ENCODE measurements around the gene SLC22A1.
"Not testable (repeated sequence)": the region's sequence is repeated elsewhere in the genome, so short reads cannot be mapped to it uniquely, and the experiment has no call there.

Gene SLC22A1

DNA sequence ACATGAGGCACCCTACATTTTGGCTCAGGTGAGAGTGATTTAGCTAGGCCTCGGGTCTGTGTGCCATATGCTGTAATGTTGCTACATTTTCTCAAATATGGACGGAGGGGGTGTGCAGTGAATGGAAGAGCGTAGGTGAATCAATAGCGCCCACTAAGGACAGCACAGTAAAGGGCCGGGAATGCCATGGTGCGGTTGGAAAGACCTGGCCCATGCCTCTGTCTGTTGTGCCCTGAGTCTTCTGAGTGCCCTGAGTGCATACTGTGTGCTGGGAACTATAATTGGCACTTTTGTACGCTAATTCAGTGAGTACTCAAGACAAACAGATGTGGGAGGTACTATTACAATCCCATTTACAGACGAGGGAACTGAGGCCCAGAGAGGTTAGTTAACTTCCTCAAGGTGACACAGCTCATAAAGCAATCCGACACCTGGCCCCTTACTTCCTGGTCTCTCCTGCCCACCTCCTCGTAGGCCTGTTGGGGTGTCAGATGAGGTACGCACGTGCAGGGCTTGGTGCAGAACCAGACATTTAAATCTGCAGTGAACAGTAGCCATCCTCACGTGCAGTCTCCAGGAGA is 17.3 kb downstream of the SLC22A1 start:
- DNase-seq (ENCODE audit: low spot score) = no peak

DNA sequence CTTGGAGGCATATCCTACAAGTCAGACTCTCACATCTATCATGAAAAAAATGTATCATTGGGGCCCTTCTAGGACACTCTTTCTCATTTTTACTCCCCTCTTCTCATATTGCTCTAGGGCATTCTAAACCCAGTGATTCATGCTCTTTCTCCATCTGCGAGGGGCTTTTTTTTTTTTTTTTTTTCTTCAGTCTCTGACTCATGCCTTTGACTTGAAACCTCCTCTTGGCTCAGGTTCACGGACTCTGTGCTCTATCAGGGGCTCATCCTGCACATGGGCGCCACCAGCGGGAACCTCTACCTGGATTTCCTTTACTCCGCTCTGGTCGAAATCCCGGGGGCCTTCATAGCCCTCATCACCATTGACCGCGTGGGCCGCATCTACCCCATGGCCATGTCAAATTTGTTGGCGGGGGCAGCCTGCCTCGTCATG is 17.8 kb downstream of the SLC22A1 start:
- DNase-seq (ENCODE audit: low spot score) = peak; percentile 70

DNA sequence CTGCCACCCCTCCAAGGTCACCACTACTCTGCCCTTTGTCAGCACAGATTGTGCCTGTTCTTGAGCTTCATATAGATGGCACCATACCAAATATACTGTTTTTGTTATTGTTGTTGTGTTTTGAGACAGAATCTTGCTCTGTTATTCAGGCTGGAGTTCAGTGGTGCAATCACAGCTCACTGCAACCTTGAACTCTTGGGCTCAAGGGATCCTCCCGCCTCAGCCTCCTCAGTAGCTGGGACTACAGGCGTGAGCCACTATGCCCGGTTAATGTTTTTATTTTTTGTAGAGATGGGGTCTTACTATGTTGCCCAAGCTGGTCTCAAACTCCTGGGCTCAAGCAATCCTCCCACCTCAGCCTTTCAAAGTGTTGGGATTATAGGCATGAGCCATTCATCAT is 18.9 kb downstream of the SLC22A1 start:
- not testable (repeated sequence) for DNase-seq (ENCODE audit: low spot score)

DNA sequence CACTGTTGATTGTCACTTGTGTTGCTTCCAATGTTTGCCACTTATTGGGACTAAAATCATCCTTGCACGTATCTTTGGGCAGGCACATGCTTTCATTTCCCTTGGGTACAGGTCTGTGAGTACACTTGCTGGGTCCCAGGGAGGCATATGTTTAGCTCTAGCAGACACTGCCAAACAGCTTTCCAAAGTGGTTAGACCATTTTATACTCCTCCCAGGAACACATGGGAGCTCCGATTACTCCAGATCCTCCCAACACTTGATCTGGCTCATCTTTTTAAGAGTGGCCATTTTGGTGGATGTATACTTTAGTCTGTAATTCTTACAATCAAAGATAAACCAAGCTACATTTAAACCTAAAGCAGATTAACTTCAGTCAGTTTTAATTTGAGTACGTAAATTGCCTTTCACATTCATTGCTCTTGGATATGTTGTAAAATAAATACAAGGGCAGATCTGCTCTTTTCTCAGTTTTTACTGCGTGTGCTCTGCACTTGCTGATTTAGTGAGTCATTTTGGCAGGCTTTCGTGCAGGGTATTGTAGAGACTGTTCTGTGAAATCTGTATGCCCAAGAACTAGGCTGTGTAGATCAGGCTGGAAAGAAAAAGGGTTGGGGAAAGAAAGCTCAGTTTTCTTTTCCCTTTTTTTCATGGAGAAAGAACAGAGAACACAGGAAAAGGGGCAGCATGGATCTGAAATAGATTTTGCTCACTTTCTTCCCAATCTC is 19.5 kb downstream of the SLC22A1 start:
- DNase-seq (ENCODE audit: low spot score) = no peak

DNA sequence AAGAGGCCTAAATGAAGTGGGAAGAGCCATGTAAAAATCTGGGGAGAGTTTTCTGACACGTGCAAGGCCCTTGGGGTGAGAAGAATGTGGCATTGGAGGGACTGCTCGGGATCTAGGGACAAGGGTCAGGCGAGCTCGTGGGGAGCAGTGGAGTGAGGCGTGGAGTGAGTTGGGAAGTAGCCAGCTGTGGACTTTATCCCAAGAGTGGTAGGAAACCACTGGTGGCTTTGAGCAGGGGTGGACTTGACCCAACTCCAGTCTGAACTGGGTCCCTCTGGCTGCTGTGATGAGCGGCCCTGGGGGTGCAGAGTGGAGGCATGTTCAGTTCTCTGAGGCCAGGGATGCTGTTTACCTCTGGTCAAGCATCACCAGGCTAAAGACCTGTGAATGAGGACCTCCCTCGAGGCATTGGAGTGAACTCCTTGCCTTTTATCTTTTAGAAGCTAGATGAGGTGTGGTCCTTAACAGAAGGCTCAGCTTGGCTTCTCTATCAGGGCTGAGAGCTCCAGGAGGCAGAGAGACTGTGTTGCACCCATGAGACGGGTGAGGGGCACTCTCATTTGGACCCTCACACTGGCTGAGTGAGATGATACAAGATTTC is 20.6 kb downstream of the SLC22A1 start:
- DNase-seq (ENCODE audit: low spot score) = no peak

DNA sequence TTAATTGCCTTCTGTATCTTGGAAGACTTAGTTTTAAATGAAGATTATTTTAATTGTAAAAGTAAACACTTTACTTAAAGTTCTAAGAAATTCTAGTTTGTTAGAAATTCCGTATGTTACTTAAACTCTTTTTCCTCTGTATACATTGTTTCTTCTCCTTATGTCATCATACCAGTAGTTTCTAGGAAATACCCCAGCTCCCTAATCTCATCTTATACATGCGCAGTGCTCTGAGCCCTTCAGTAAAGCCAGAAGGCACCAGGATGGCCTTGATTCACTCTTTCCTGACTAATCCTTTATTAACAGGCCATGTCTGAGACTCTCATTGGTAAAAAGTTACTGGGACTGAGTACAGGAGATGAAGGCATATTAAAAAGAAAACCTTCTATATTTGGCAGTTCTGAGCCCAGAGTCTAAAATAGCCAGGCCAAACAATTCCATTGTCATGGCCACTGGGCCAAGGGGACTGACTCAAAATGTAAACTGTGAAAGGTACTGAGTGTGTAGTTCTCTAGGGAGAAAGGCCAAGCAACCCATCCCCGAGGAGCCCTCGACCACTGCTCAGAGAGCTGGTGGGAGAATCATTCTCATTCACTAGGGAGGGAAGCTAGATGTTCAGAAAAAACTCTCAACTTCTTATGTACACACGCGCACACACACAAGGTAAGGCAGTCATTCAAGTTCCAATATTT is 25.0 kb downstream of the SLC22A1 start:
- DNase-seq (ENCODE audit: low spot score) = no peak

DNA sequence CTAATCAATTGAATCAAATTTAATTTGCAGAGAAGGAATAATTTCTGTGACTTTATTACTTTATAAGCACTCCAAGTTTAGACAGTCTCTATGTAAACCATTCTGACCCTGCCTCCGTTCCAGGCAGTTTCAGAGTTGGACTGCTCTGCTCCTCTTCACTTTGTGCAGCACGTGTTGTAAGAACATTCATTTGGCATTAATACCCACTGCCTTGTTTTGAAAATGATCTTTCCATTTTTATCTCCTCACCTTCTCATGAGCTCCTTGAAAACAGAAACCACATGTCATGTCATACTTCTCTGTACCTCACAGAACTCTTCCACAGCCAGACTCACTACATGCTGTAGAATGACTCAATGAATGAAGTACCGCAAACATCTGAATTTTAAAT is 25.5 kb downstream of the SLC22A1 start:
- no peak for DNase-seq (ENCODE audit: low spot score)

DNA sequence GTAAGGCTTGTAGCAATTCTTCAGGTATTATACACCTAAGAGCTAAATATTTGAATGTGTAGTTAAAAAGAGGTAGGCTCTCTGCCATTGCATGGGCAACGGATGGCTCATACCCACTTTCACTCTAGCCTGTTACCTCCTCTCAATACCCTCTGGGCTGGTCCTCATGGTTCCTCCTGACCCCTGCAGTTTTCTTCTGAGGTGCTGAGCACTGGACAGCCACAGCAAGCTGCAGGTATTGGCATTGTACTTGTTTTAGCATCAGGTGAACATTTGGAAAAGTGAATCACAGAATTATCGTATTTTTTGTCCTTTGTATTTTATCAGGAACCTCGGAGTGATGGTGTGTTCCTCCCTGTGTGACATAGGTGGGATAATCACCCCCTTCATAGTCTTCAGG is 32.9 kb downstream of the SLC22A1 start:
- DNase-seq (ENCODE audit: low spot score) = no peak

DNA sequence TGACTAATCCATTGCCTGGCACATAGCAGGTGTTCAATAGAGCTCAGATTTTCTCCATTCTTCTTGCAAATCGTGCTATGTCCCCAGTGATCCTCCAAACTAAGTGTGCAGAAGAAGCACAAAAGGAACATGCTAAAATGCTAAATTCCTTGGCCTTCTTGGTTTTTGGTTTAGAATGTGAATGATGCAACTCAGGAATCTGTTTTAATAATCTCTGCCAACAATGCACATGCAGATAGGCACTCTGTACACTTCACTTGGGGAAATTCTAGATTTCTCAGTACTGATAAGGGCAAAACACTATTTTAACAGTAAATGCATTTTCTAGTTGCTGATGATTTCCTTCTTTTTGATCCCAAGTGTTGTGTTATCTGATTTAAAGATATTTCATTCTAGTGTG is 35.2 kb downstream of the SLC22A1 start:
- no peak for DNase-seq (ENCODE audit: low spot score)

DNA sequence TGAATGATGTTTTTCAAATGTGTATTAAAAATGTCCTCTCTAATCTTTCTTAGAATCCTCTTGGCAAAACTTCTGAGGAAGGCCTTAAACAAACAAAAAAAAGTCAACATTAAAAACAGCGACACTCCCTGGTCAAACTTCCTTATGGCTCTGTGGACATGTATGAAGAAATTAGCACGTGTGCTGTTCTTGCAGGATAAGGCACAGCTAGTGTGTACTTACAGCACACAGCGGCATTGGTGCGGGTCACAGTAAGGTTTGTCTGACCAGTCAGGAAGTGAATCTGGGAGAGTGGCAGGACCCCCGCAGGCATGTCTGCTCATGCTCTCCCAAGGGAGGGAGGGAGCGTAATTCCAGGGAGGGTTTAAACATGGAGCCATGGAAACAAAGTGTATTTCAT is 38.8 kb downstream of the SLC22A1 start:
- peak; percentile 8 for DNase-seq (ENCODE audit: low spot score)

DNA sequence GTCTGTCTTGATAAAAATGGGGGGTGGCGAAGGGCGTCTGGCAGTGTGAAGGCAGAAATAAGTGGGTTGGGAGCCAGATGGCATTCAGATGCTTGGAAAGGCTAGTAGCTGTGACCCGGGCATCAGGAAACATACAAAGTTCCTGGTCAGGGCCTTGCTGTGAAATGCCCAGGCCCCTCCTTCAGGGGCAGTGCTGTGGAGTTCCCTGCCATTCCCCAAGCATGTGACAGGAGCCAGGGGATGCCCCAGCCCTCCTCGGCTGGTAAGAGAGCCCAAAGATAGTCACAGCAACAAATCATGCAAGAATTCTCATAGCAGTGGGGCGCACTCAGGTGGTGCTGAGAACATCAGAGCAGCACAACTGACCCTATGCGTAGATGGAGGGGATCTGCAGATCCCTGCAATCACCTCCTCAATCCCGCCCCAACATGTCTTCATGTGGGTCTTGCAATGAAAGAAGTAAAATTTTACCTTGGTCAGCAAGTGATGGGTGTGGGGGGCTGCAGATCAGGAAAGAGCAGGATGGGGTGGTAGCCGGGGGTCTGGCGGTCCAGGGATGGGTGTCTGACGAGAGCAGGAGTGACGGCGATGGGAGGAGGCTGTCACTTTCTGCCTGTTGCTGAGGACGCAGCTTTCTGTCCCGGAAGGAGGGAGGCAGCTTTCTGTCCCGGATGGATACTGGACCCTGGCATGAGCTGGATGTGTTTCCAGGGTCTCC is 39.5 kb downstream of the SLC22A1 start:
- no peak for DNase-seq (ENCODE audit: low spot score)

DNA sequence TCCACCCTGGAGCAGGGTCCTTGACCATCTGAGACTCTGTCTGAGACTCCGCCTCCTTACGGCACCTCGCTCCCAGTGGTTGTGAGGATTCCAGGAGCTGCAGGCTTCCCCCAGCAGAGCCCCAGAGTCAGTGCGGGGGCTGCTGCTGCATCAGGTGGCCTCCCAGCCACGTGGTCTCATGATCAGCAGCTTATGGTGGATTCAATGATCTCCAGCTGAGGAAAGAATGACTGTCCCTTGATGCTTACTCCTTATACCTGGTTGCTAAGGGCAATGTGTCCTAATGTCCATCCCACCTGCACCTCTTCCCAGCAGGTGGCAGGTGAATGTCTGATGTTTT is 40.0 kb downstream of the SLC22A1 start:
- DNase-seq (ENCODE audit: low spot score) = no peak

DNA sequence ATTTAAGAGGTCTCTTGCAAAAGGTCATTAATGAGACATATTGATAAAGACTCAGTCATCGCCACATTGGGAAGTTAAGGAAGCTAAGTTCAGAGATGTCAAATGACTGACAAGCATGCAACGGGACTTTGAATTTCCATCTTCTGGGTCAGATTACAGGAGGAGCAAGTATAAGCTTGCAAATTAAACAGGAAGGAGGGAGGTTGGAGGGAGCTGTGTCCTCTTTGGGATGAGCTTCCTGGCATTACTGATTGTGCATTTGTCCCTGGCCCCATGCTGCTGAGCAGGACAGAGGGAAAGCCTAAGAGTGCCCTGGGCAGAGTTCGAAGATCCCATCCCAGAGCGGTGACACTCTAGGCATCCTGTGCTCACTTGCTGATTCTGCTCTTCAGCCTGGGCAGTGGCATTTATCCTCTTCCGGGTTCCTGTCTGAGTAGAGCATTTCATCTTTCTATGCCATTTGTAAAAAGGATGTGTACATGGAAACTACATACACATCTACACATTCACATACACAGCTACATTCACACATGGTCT is 40.5 kb downstream of the SLC22A1 start:
- no peak for DNase-seq (ENCODE audit: low spot score)

DNA sequence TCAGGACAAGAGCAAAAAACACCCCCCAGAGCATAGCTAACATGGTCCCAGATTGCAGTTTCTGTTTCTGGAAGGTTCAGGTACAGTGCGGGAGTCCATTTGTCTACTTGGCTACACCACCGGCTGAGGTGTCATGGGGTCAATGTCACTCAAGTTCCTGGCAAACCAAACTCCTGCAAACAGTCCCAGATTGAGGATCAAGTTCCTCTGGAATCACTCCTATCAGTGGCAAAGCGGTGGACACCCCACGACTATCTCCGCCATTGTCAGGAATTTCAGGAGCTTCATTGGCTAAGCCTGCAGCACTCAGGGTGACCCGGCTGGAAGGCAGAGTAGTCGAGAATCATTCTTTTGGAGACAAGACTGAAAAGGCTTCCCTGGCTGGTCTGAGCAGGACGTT is 41.8 kb downstream of the SLC22A1 start:
- DNase-seq (ENCODE audit: low spot score) = no peak

DNA sequence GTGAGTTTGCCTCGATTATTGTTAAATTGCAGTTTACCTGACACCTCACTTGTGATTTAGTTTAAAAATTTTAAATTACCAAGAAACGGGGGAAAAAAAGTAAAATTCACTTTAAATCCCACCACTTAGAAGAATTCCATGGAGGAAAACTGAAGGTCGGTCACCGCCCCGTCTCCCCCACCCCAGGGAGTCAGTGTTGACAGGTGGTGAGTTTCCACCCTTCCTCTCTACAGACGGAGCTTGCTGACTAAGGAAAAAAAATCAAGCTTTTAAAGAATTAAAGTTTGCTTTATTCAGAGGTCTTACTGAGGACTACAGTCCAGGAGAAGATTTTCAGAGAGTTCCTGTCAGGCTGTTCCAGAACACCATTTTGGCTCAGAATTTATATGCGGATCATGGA is 42.3 kb downstream of the SLC22A1 start:
- no peak for DNase-seq (ENCODE audit: low spot score)

DNA sequence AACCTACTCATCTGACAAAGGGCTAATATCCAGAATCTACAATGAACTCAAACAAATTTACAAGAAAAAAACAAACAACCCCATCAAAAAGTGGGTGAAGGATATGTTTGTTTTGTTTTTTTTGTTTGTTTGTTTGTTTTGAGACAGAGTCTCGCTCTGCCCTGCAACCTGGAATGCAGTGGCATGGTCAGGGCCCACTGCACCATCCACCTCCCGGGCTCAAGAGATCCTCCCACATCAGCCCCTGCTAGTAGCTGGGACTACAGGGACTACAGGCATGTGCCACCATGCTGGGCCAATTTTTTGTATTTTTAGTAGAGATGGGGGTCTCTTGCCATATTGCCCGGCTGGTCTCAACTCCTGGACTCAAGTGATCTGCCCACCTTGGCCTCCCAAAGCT is 44.3 kb downstream of the SLC22A1 start:
- not testable (repeated sequence) for DNase-seq (ENCODE audit: low spot score)

DNA sequence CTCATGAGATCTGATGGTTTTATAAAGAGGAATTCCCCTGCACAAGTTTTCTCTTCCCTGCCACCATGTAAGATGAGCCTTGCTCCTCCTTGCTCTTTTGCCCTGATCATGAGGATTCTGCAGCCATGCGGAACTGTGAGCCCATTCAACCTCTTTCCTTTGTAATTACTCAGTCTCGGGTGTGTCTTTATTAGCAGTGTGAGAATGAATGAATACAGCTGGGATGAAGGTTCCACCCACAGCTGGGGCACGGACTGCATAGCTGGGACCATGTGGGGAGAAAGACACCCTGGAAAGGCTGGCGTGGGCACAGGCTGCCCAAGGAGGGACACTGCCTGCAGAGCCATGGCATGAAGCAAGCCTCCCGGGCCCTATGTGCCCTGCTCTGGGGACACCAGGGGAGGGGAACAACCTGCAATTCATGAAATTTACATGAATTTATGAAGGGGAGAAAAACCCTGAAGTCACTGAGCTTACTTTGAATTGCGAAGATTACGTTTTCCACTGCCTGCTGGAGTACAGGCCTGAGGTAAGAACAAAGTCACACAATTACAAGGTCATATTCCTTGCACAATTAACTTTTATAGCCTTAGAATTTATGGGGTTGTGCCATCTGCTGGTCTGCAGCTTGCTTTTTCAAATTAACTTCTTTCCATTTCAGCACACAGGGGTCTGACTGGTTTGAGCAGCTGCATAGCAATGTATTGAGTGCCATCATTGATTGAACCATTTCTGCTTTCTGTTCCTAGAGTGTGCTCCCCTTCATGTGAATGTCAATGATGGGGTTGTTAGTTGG is 46.2 kb downstream of the SLC22A1 start:
- DNase-seq (ENCODE audit: low spot score) = no peak

DNA sequence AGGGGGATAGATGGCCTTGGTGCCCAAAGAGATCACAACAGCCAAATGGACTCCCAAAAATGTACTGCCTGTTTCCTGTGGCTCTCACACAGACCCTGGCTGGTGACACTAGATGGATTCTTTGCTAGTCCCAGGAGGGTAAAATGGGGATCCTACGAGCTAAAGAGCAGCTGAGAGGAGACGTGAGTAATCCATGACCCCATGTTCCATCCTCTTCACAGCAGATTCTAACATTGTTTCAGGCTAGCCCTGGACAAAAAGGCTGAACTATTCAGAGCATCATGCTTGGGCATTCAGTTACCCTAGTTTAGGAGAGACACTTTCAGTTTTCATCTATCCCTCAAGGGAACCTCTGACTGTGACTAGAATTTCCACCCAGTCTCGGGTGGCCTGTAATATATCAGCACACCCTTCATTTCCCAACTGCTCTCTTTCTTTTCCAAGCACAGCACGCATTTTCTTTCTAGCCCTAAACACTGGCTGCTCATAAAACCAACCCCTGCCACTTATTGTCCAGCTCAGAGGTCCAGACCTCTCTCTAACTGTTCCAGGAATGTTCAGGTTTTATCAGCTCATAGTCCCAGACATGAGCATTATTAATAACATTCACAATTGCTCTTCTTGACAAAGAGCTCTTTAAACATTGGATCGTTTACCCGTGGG is 48.5 kb downstream of the SLC22A1 start:
- no peak for DNase-seq (ENCODE audit: low spot score)

DNA sequence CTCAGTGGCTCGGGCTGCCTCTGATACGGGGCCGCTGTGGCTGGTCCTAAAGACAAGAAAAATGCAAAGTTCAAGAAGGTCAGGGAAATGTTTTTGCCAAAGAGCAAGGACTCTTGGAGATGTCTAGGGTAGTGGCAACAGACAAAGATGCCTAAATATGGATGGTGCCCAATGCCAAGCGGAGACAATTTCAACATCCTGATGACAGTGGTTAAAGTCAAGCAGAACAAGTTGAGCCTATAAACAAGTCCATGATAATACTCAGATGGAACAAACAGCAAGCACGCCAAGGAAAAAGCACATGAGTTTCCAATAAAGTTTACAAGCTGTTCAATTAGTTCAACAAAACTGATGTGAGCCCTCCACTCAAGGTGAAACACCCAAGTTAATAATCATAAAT is 51.1 kb downstream of the SLC22A1 start:
- DNase-seq (ENCODE audit: low spot score) = no peak

DNA sequence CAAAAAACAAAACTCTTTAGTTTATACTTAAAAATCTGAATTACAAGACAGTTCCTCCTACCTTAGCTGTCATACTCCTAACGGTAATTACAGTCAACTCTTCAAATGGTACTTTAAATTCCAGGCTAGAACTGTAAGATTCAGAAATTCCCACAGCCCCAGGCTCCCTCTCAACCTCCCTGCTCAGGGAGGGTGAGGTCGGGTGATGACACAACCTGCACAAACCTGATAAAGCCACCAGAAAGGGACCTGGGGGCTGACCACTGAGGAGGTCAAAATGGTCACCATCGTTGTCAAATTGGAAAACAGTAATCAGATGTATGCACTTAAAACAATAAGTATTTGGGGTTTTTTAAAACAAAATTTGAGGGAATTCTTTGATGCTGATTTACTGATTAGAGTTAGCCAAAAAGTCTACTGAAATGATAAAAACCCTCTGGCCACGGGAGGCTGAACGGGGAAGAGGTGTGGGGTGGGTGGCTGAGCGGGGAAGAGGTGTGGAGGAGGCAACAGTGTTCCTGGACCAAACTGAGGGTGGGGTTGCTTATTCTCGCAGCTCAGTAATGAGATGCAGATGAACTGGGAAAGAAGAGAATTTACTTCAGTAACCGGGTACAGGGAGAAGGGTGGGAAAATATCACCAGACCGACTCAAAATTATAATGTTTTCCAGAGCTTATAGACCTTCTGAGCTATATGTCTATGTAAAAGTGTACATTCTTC is 52.4 kb downstream of the SLC22A1 start:
- no peak for DNase-seq (ENCODE audit: low spot score)
